H9 (cell line): ENCODE results near the gene CDC42EP4. TPM values are rescaled to one million over a fixed set of nuclear protein-coding genes. Genes with fewer than 3 reads are reported as not detected.

ENCODE experiments used
- DNase-seq: peaks from one replicate; pipeline ENCODE4 v3.0.0-alpha.2; 2017
- H2AFZ ChIP-seq: one replicate; pipeline ENCODE4 v1.6.1; 2013; ENCODE audit warnings: mild to moderate bottlenecking, low read length, control low read depth, moderate library complexity
- H2AK5ac ChIP-seq: 2 replicates; pipeline ENCODE4 v1.6.1; 2013; ENCODE audit warnings: low read length, control low read depth, mixed read lengths; ENCODE audit not compliant: insufficient read length
- H2BK120ac ChIP-seq: one replicate; pipeline ENCODE4 v1.6.1; 2013; ENCODE audit warnings: low read depth, mild to moderate bottlenecking, low read length, control low read depth, inconsistent platforms; ENCODE audit not compliant: poor library complexity, severe bottlenecking
- H2BK12ac ChIP-seq: 2 replicates; pipeline ENCODE4 v1.6.1; 2013; ENCODE audit warnings: low read length, control low read depth, mixed read lengths, low read depth; ENCODE audit not compliant: insufficient read length
- H2BK15ac ChIP-seq: 2 replicates; pipeline ENCODE4 v1.6.1; 2013; ENCODE audit warnings: low read depth, low read length, control low read depth
- H2BK20ac ChIP-seq: one replicate; pipeline ENCODE4 v1.6.1; 2013; ENCODE audit warnings: low read depth, mild to moderate bottlenecking, low read length, control low read depth, inconsistent platforms; ENCODE audit not compliant: poor library complexity, severe bottlenecking
- H2BK5ac ChIP-seq: 2 replicates; pipeline ENCODE4 v1.6.1; 2013; ENCODE audit warnings: low read length, control low read depth, mixed read lengths; ENCODE audit not compliant: insufficient read length
- H3K14ac ChIP-seq: 2 replicates; pipeline ENCODE4 v1.6.1; 2013; ENCODE audit warnings: low read length, control low read depth; ENCODE audit not compliant: insufficient read depth
- H3K18ac ChIP-seq: 2 replicates; pipeline ENCODE4 v1.6.1; 2013; ENCODE audit warnings: low read depth, mild to moderate bottlenecking, mixed read lengths, low read length, control low read depth; ENCODE audit not compliant: insufficient read length
- H3K23ac ChIP-seq: 2 replicates; pipeline ENCODE4 v1.6.1; 2013; ENCODE audit warnings: low read length, control low read depth, mixed read lengths, low read depth; ENCODE audit not compliant: insufficient read length
- H3K23me2 ChIP-seq: 2 replicates; pipeline ENCODE4 v1.6.1; 2013; ENCODE audit warnings: low read depth, mild to moderate bottlenecking, mixed read lengths, low read length, control low read depth; ENCODE audit not compliant: insufficient read length, poor library complexity, severe bottlenecking
- H3K27ac ChIP-seq: 2 replicates; pipeline ENCODE4 v1.5.1; 2013; ENCODE audit warnings: low read length, control low read depth, mixed read lengths, low read depth; ENCODE audit not compliant: insufficient read length
- H3K27me3 ChIP-seq: 2 replicates; pipeline ENCODE4 v1.6.1; 2013; ENCODE audit warnings: low read length, control low read depth, inconsistent platforms; ENCODE audit not compliant: insufficient read depth
- H3K4ac ChIP-seq: 2 replicates; pipeline ENCODE4 v1.6.1; 2013; ENCODE audit warnings: low read depth, mild to moderate bottlenecking, control low read depth, inconsistent platforms, low read length, moderate library complexity
- H3K4me1 ChIP-seq: 2 replicates; pipeline ENCODE4 v1.6.1; 2013; ENCODE audit warnings: low read length, control low read depth, inconsistent platforms; ENCODE audit not compliant: insufficient read depth
- H3K4me2 ChIP-seq: 2 replicates; pipeline ENCODE4 v1.6.1; 2013; ENCODE audit warnings: low read length, control low read depth, mixed read lengths; ENCODE audit not compliant: insufficient read length, insufficient read depth
- H3K56ac ChIP-seq: 2 replicates; pipeline ENCODE4 v1.6.1; 2013; ENCODE audit warnings: low read depth, mild to moderate bottlenecking, mixed read lengths, low read length, control low read depth; ENCODE audit not compliant: insufficient read length
- H3K79me1 ChIP-seq: 2 replicates; pipeline ENCODE4 v1.6.1; 2013; ENCODE audit warnings: low read depth, mild to moderate bottlenecking, moderate library complexity, low read length, control low read depth, inconsistent platforms; ENCODE audit not compliant: insufficient read depth, poor library complexity, severe bottlenecking
- H3K79me2 ChIP-seq: 2 replicates; pipeline ENCODE4 v1.6.1; 2013; ENCODE audit warnings: low read length, control low read depth, inconsistent platforms; ENCODE audit not compliant: insufficient read depth
- H3K9ac ChIP-seq: 2 replicates; pipeline ENCODE4 v1.6.1; 2013; ENCODE audit warnings: low read length, control low read depth, mixed read lengths; ENCODE audit not compliant: insufficient read length; ENCODE audit errors: extremely low read depth
- H3K9me3 ChIP-seq: one replicate; pipeline ENCODE4 v1.6.1; 2013; ENCODE audit warnings: low read depth, low read length, inconsistent platforms; ENCODE audit not compliant: control insufficient read depth
- H3T11ph ChIP-seq: one replicate; pipeline ENCODE4 v1.6.1; 2013; ENCODE audit warnings: mild to moderate bottlenecking, low read length, control low read depth, inconsistent platforms
- H4K20me1 ChIP-seq: one replicate; pipeline ENCODE4 v1.6.1; 2013; ENCODE audit not compliant: control insufficient read depth, insufficient read length, insufficient read depth
- H4K5ac ChIP-seq: 2 replicates; pipeline ENCODE4 v1.6.1; 2013; ENCODE audit warnings: low read depth, mild to moderate bottlenecking, mixed read lengths, low read length, control low read depth; ENCODE audit not compliant: insufficient read length
- H4K8ac ChIP-seq: replicated peaks from 2 replicates; pipeline ENCODE4 v1.6.1; 2013; ENCODE audit warnings: low read length, control low read depth, mixed read lengths, low read depth; ENCODE audit not compliant: insufficient read length
- H4K91ac ChIP-seq: 2 replicates; pipeline ENCODE4 v1.6.1; 2013; ENCODE audit warnings: low read depth, mild to moderate bottlenecking, moderate library complexity, mixed read lengths, low read length, control low read depth; ENCODE audit not compliant: insufficient read length
- H3K27ac Mint-ChIP-seq, 3 experiments: 2 replicates in 2 of 3; 3 replicates in 1 of 3; pipeline ENCODE4 v1.8.0; 2020 to 2021; ENCODE audit warnings: mixed read lengths in 3 of 3, mild to moderate bottlenecking in 1 of 3, moderate library complexity in 1 of 3
- H3K27me3 Mint-ChIP-seq: 2 replicates; pipeline ENCODE4 v1.8.0; 2021; ENCODE audit warnings: low read depth, mild to moderate bottlenecking, moderate library complexity, mixed read lengths
- H3K36me3 Mint-ChIP-seq, 3 experiments: 2 replicates in 2 of 3; 3 replicates in 1 of 3; pipeline ENCODE4 v1.8.0; 2020 to 2021; ENCODE audit warnings: low read depth in 3 of 3, mixed read lengths in 3 of 3; ENCODE audit not compliant: insufficient read depth in 1 of 3
- H3K4me1 Mint-ChIP-seq, 2 experiments: 2 replicates each; pipeline ENCODE4 v1.8.0; 2020; ENCODE audit warnings: mixed read lengths in 2 of 2
- H3K4me3 Mint-ChIP-seq, 2 experiments: 2 replicates in 1 of 2; 3 replicates in 1 of 2; pipeline ENCODE4 v1.8.0; 2020 to 2021; ENCODE audit warnings: mild to moderate bottlenecking in 2 of 2, mixed read lengths in 2 of 2, moderate library complexity in 1 of 2
- H3K9me3 Mint-ChIP-seq, 2 experiments: 2 replicates in 1 of 2; 3 replicates in 1 of 2; pipeline ENCODE4 v1.8.0; 2020; ENCODE audit warnings: mild to moderate bottlenecking in 2 of 2, mixed read lengths in 2 of 2, moderate library complexity in 1 of 2
- WGBS: extraction: QIAGEN DNeasy Blood & Tissue Kit; methylation state at CpG from one replicate; pipeline ENCODE4 v1.1.7; 2013; ENCODE audit warnings: missing lambda C conversion rate, low lambda C conversion rate, mixed read lengths; ENCODE audit not compliant: insufficient read length; ENCODE audit errors: extremely low coverage; 5-methylcytosine and 5-hydroxymethylcytosine counted together
- total RNA-seq: library from RNA; stranded (reverse); gene quantifications from 2 replicates; pipeline ENCODE4 v1.2.1, GENCODE V29; 2021
- TF ChIP-seq, protein P1 (sequence below): fragments of 200-600 bp; sonication (generic); conservative IDR thresholded peaks from 3 replicates; pipeline ENCODE4 v1.8.0; 2021; ENCODE audit warnings: antibody characterized with exemption, mild to moderate bottlenecking

CDC42EP4 gene
- total RNA-seq, 1 experiment from 2014 or later: 27.1 TPM

DNA sequence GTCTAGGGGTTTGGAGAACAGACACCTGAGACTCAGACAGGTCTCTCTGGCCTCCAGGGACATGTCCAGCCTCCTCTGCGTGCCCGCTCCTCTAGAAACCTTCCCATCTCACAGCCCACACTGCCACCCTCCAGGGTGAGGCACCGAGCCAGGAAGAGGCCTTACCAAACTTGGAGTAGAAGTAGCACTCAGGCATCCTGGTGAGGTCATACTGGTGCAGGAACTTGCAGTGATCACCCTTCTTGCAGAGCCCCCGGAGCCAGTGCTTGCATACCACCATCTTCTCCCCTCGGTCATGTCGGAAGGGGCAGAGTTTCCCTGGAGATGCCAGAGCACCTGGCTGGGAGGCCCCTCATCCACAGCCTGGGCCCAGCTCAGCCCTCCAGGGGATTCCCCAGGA lies 54.3 kb downstream of the CDC42EP4 start:
- Histone ChIP-seq H3K14ac (no peak overlapping the region), H3K27ac (no peak overlapping the region), H3K4ac (no peak overlapping the region), H4K20me1 (no peaks in the 10 kb centered on the region), H2BK20ac (no peak overlapping the region), H3K18ac (no peak overlapping the region), H2AK5ac (no peak overlapping the region), H3T11ph (no peak overlapping the region), H3K79me1 (no peaks in the 10 kb centered on the region), H3K4me2 (no peak overlapping the region), H3K23me2 (no peaks in the 10 kb centered on the region), H3K9ac (no peak overlapping the region), H3K56ac (no peak overlapping the region), H3K4me1 (no peaks in the 10 kb centered on the region), H2AFZ (no peak overlapping the region), H2BK5ac (no peak overlapping the region), H2BK120ac (no peak overlapping the region), H2BK15ac (no peak overlapping the region), H3K9me3 (no peaks in the 10 kb centered on the region), H4K5ac (no peak overlapping the region), H4K8ac (no peak overlapping the region), H2BK12ac (no peak overlapping the region), H4K91ac (no peak overlapping the region), H3K27me3 (no peaks in the 10 kb centered on the region), H3K23ac (no peak overlapping the region), H3K79me2 (no peaks in the 10 kb centered on the region)
- no peak for DNase-seq
- no peaks in the 10 kb centered on the region for H3K36me3 Mint-ChIP-seq
- TF ChIP-seq, protein P1, sequence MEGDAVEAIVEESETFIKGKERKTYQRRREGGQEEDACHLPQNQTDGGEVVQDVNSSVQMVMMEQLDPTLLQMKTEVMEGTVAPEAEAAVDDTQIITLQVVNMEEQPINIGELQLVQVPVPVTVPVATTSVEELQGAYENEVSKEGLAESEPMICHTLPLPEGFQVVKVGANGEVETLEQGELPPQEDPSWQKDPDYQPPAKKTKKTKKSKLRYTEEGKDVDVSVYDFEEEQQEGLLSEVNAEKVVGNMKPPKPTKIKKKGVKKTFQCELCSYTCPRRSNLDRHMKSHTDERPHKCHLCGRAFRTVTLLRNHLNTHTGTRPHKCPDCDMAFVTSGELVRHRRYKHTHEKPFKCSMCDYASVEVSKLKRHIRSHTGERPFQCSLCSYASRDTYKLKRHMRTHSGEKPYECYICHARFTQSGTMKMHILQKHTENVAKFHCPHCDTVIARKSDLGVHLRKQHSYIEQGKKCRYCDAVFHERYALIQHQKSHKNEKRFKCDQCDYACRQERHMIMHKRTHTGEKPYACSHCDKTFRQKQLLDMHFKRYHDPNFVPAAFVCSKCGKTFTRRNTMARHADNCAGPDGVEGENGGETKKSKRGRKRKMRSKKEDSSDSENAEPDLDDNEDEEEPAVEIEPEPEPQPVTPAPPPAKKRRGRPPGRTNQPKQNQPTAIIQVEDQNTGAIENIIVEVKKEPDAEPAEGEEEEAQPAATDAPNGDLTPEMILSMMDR: no peak
- peaks cover 13% of the 10 kb centered on the region for H3K27me3 Mint-ChIP-seq
- H3K4me1 Mint-ChIP-seq: peaks cover 30 to 41% of the 10 kb centered on the region in 2 experiments
- no CpG with 5 or more reads among the region's 6 CpGs for WGBS
- no peak overlapping the region for H3K27ac Mint-ChIP-seq
- no peak overlapping the region for H3K4me3 Mint-ChIP-seq
- H3K9me3 Mint-ChIP-seq: no peaks in the 10 kb centered on the region
